Activated CD4-positive, alpha-beta T cell treated with anti-CD3 and anti-CD28 coated beads, Interleukin-2, amount 10 ng/mL, durations not matched to agents 7 days and 5 days (primary cell): Measurements from ENCODE around the gene UBE2G1. TPM values are rescaled to one million over a fixed set of nuclear protein-coding genes. Genes with fewer than 3 reads are reported as not detected.
A peak's percentile ranks its signal among the peaks of the same experiment; 100 is the strongest.
"Not testable (repeated sequence)": the region's sequence is repeated elsewhere in the genome, so short reads cannot be mapped to it uniquely, and the experiment has no call there.

Experiments
- CTCF ChIA-PET: fragments of 350-600 bp; sonication (Branson Sonifier 250); formaldehyde crosslinking; loops from one replicate; lab custom pipeline; 2021; ENCODE audit warnings: antibody characterized with exemption; lab: Charles Lee
- POLR2A ChIA-PET: fragments of 350-600 bp; sonication (Branson Sonifier 250); formaldehyde crosslinking; loops from one replicate; lab custom pipeline; 2021; ENCODE audit warnings: antibody characterized with exemption; lab: Charles Lee
- DNase-seq: peaks from one replicate; pipeline ENCODE4 v3.0.0-alpha.2; 2020
- H3K27ac Mint-ChIP-seq: one replicate; pipeline ENCODE4 v1.8.0; 2021; ENCODE audit warnings: mild to moderate bottlenecking, moderate library complexity, mixed read lengths
- H3K27me3 Mint-ChIP-seq: one replicate; pipeline ENCODE4 v1.8.0; 2021; ENCODE audit warnings: mixed read lengths
- H3K36me3 Mint-ChIP-seq: one replicate; pipeline ENCODE4 v1.8.0; 2021; ENCODE audit warnings: low read depth, mixed read lengths
- H3K4me1 Mint-ChIP-seq: one replicate; pipeline ENCODE4 v1.8.0; 2021; ENCODE audit warnings: mixed read lengths
- H3K4me3 Mint-ChIP-seq: one replicate; pipeline ENCODE4 v1.8.0; 2021; ENCODE audit warnings: mild to moderate bottlenecking, moderate library complexity, mixed read lengths
- H3K9me3 Mint-ChIP-seq: one replicate; pipeline ENCODE4 v1.8.0; 2021; ENCODE audit warnings: mixed read lengths
- total RNA-seq, 2 experiments: library from RNA; stranded (reverse); gene quantifications; one replicate each; pipeline ENCODE4 v1.2.3, GENCODE V29; 2021

The UBE2G1 gene
- total RNA-seq, 2 experiments from 2014 or later, result 51.6 to 56.7 TPM

- H3K9me3 Mint-ChIP-seq, result no peaks in the 10 kb centered on the region
- no peak overlapping the region for H3K27ac Mint-ChIP-seq
- no peak overlapping the region for H3K4me3 Mint-ChIP-seq
- ChIA-PET CTCF (no interaction called here), POLR2A (no interaction called here)
- peaks cover 22% of the 10 kb centered on the region for H3K4me1 Mint-ChIP-seq
- no peak for DNase-seq
- no peaks in the 10 kb centered on the region for H3K36me3 Mint-ChIP-seq
- H3K27me3 Mint-ChIP-seq, result no peaks in the 10 kb centered on the region
Observed at GRCh38 chr17:4394208-4395110, 28.0 kb upstream of the UBE2G1 start.

GRCh38 chr17:4393806-4394205 lies 27.3 kb upstream of the UBE2G1 start:
- H3K9me3 Mint-ChIP-seq, result no peaks in the 10 kb centered on the region
- no peaks in the 10 kb centered on the region for H3K27me3 Mint-ChIP-seq
- POLR2A ChIA-PET, result interaction anchor here (0.7 kb wide), 1 partner anchor 10 kb away, joined by 3 read pairs; no protein-coding TSS in a partner anchor
- H3K36me3 Mint-ChIP-seq, result no peaks in the 10 kb centered on the region
- peaks cover 22% of the 10 kb centered on the region for H3K4me1 Mint-ChIP-seq
- no peak overlapping the region for H3K4me3 Mint-ChIP-seq
- no peak overlapping the region for H3K27ac Mint-ChIP-seq
- no peak for DNase-seq
- CTCF ChIA-PET, result no interaction called here

GRCh38 chr17:4389079-4389478 lies 22.6 kb upstream of the UBE2G1 start:
- DNase-seq, result no peak
- Mint-ChIP-seq H3K4me1 (peaks cover 4% of the 10 kb centered on the region), H3K4me3 (no peak overlapping the region), H3K9me3 (no peaks in the 10 kb centered on the region), H3K27ac (no peak overlapping the region), H3K36me3 (no peaks in the 10 kb centered on the region), H3K27me3 (peaks cover 3% of the 10 kb centered on the region)
- POLR2A ChIA-PET, result interaction anchor here (0.6 to 0.7 kb wide), 2 partner anchors 161 to 630 kb away, joined by 5 to 8 read pairs; no protein-coding TSS in a partner anchor
- CTCF ChIA-PET, result no interaction called here

- Mint-ChIP-seq H3K27ac (no peak overlapping the region), H3K36me3 (no peaks in the 10 kb centered on the region), H3K4me3 (no peak overlapping the region), H3K27me3 (peaks cover 3% of the 10 kb centered on the region), H3K9me3 (no peaks in the 10 kb centered on the region), H3K4me1 (peaks cover 3% of the 10 kb centered on the region)
- DNase-seq, result no peak
- ChIA-PET POLR2A (no interaction called here), CTCF (no interaction called here)
Observed at GRCh38 chr17:4387137-4387536, 20.7 kb upstream of the UBE2G1 start.

- Mint-ChIP-seq H3K36me3 (no peaks in the 10 kb centered on the region), H3K9me3 (no peaks in the 10 kb centered on the region), H3K27ac (no peak overlapping the region), H3K4me3 (no peak overlapping the region), H3K4me1 (peaks cover 5% of the 10 kb centered on the region), H3K27me3 (peaks cover 3% of the 10 kb centered on the region)
- DNase-seq, result no peak
- ChIA-PET CTCF (no interaction called here), POLR2A (no interaction called here)
Observed at GRCh38 chr17:4386406-4386805, 19.9 kb upstream of the UBE2G1 start.

GRCh38 chr17:4381690-4382671 lies 15.5 kb upstream of the UBE2G1 start:
- Mint-ChIP-seq H3K4me1 (peaks cover 15% of the 10 kb centered on the region), H3K4me3 (no peak overlapping the region), H3K36me3 (no peaks in the 10 kb centered on the region), H3K27ac (peak overlapping the region; percentile 42), H3K9me3 (no peaks in the 10 kb centered on the region), H3K27me3 (peaks cover 6% of the 10 kb centered on the region)
- no peak for DNase-seq
- ChIA-PET POLR2A (no interaction called here), CTCF (no interaction called here)

- H3K36me3 Mint-ChIP-seq, result peaks cover 3% of the 10 kb centered on the region
- H3K4me3 Mint-ChIP-seq, result no peak overlapping the region
- no peak overlapping the region for H3K27ac Mint-ChIP-seq
- peaks cover 3% of the 10 kb centered on the region for H3K27me3 Mint-ChIP-seq
- no peaks in the 10 kb centered on the region for H3K9me3 Mint-ChIP-seq
- peaks cover 28% of the 10 kb centered on the region for H3K4me1 Mint-ChIP-seq
- no peak for DNase-seq
- ChIA-PET POLR2A (no interaction called here), CTCF (interaction anchor here (0.6 to 1.6 kb wide), 4 partner anchors 12 to 1114 kb away, joined by 3 to 4 read pairs (median 3); no protein-coding TSS in a partner anchor)
Observed at GRCh38 chr17:4378626-4379025, 12.2 kb upstream of the UBE2G1 start.

- CTCF ChIA-PET, result interaction anchor here (0.7 kb wide), 1 partner anchor 24 kb away, joined by 3 read pairs; no protein-coding TSS in a partner anchor
- H3K27ac Mint-ChIP-seq, H3K36me3 Mint-ChIP-seq, POLR2A ChIA-PET, H3K9me3 Mint-ChIP-seq, H3K27me3 Mint-ChIP-seq, H3K4me3 Mint-ChIP-seq, DNase-seq: not testable (repeated sequence)
- peaks cover 29% of the 10 kb centered on the region for H3K4me1 Mint-ChIP-seq
Observed at GRCh38 chr17:4377247-4377646, 10.8 kb upstream of the UBE2G1 start.

GRCh38 chr17:4375796-4376440 lies 9.4 kb upstream of the UBE2G1 start:
- H3K4me1 Mint-ChIP-seq, result peaks cover 24% of the 10 kb centered on the region
- not testable (repeated sequence) for H3K9me3 Mint-ChIP-seq, H3K27me3 Mint-ChIP-seq, H3K4me3 Mint-ChIP-seq, H3K27ac Mint-ChIP-seq, DNase-seq, H3K36me3 Mint-ChIP-seq
- POLR2A ChIA-PET, result interaction anchor here (0.5 kb wide), 1 partner anchor 231 kb away, joined by 3 read pairs; no protein-coding TSS in a partner anchor
- CTCF ChIA-PET, result interaction anchor here (0.9 kb wide), 1 partner anchor 10 kb away, joined by 3 read pairs; the partner anchor contains the start of gene UBE2G1

GRCh38 chr17:4375039-4375748 lies 8.7 kb upstream of the UBE2G1 start:
- Mint-ChIP-seq H3K4me3 (peak overlapping the region; percentile 7), H3K9me3 (no peaks in the 10 kb centered on the region), H3K4me1 (peaks cover 28% of the 10 kb centered on the region), H3K27me3 (peaks cover 3% of the 10 kb centered on the region), H3K27ac (peak overlapping the region; percentile 86), H3K36me3 (peaks cover 3% of the 10 kb centered on the region)
- DNase-seq, result peak; percentile 62
- CTCF ChIA-PET, result interaction anchor here (0.9 kb wide), 1 partner anchor 9 kb away, joined by 3 read pairs; the partner anchor contains the start of gene UBE2G1
- POLR2A ChIA-PET, result no interaction called here

GRCh38 chr17:4369557-4370230 lies 3.2 kb upstream of the UBE2G1 start:
- Mint-ChIP-seq H3K27me3 (no peaks in the 10 kb centered on the region), H3K4me1 (peaks cover 28% of the 10 kb centered on the region), H3K27ac (no peak overlapping the region), H3K9me3 (no peaks in the 10 kb centered on the region), H3K4me3 (no peak overlapping the region), H3K36me3 (peaks cover 4% of the 10 kb centered on the region)
- CTCF ChIA-PET, result interaction anchor here (0.8 kb wide), 1 partner anchor 530 kb away, joined by 3 read pairs; the partner anchor contains the start of gene C17orf107
- POLR2A ChIA-PET, result no interaction called here
- DNase-seq, result no peak
